H9 (cell line): ENCODE data around the gene NCKAP5L. TPM values are rescaled to one million over a fixed set of nuclear protein-coding genes. Genes with fewer than 3 reads are reported as not detected.

Source experiments
- DNase-seq: peaks from one replicate; pipeline ENCODE4 v3.0.0-alpha.2; 2017
- H2AFZ ChIP-seq: one replicate; pipeline ENCODE4 v1.6.1; 2013; ENCODE audit warnings: mild to moderate bottlenecking, low read length, control low read depth, moderate library complexity
- H2AK5ac ChIP-seq: 2 replicates; pipeline ENCODE4 v1.6.1; 2013; ENCODE audit warnings: low read length, control low read depth, mixed read lengths; ENCODE audit not compliant: insufficient read length
- H2BK120ac ChIP-seq: one replicate; pipeline ENCODE4 v1.6.1; 2013; ENCODE audit warnings: low read depth, mild to moderate bottlenecking, low read length, control low read depth, inconsistent platforms; ENCODE audit not compliant: poor library complexity, severe bottlenecking
- H2BK12ac ChIP-seq: 2 replicates; pipeline ENCODE4 v1.6.1; 2013; ENCODE audit warnings: low read length, control low read depth, mixed read lengths, low read depth; ENCODE audit not compliant: insufficient read length
- H2BK15ac ChIP-seq: 2 replicates; pipeline ENCODE4 v1.6.1; 2013; ENCODE audit warnings: low read depth, low read length, control low read depth
- H2BK20ac ChIP-seq: one replicate; pipeline ENCODE4 v1.6.1; 2013; ENCODE audit warnings: low read depth, mild to moderate bottlenecking, low read length, control low read depth, inconsistent platforms; ENCODE audit not compliant: poor library complexity, severe bottlenecking
- H2BK5ac ChIP-seq: 2 replicates; pipeline ENCODE4 v1.6.1; 2013; ENCODE audit warnings: low read length, control low read depth, mixed read lengths; ENCODE audit not compliant: insufficient read length
- H3K14ac ChIP-seq: 2 replicates; pipeline ENCODE4 v1.6.1; 2013; ENCODE audit warnings: low read length, control low read depth; ENCODE audit not compliant: insufficient read depth
- H3K18ac ChIP-seq: 2 replicates; pipeline ENCODE4 v1.6.1; 2013; ENCODE audit warnings: low read depth, mild to moderate bottlenecking, mixed read lengths, low read length, control low read depth; ENCODE audit not compliant: insufficient read length
- H3K23ac ChIP-seq: 2 replicates; pipeline ENCODE4 v1.6.1; 2013; ENCODE audit warnings: low read length, control low read depth, mixed read lengths, low read depth; ENCODE audit not compliant: insufficient read length
- H3K23me2 ChIP-seq: 2 replicates; pipeline ENCODE4 v1.6.1; 2013; ENCODE audit warnings: low read depth, mild to moderate bottlenecking, mixed read lengths, low read length, control low read depth; ENCODE audit not compliant: insufficient read length, poor library complexity, severe bottlenecking
- H3K27ac ChIP-seq: 2 replicates; pipeline ENCODE4 v1.5.1; 2013; ENCODE audit warnings: low read length, control low read depth, mixed read lengths, low read depth; ENCODE audit not compliant: insufficient read length
- H3K27me3 ChIP-seq: 2 replicates; pipeline ENCODE4 v1.6.1; 2013; ENCODE audit warnings: low read length, control low read depth, inconsistent platforms; ENCODE audit not compliant: insufficient read depth
- H3K4ac ChIP-seq: 2 replicates; pipeline ENCODE4 v1.6.1; 2013; ENCODE audit warnings: low read depth, mild to moderate bottlenecking, control low read depth, inconsistent platforms, low read length, moderate library complexity
- H3K4me1 ChIP-seq: 2 replicates; pipeline ENCODE4 v1.6.1; 2013; ENCODE audit warnings: low read length, control low read depth, inconsistent platforms; ENCODE audit not compliant: insufficient read depth
- H3K4me2 ChIP-seq: 2 replicates; pipeline ENCODE4 v1.6.1; 2013; ENCODE audit warnings: low read length, control low read depth, mixed read lengths; ENCODE audit not compliant: insufficient read length, insufficient read depth
- H3K56ac ChIP-seq: 2 replicates; pipeline ENCODE4 v1.6.1; 2013; ENCODE audit warnings: low read depth, mild to moderate bottlenecking, mixed read lengths, low read length, control low read depth; ENCODE audit not compliant: insufficient read length
- H3K79me1 ChIP-seq: 2 replicates; pipeline ENCODE4 v1.6.1; 2013; ENCODE audit warnings: low read depth, mild to moderate bottlenecking, moderate library complexity, low read length, control low read depth, inconsistent platforms; ENCODE audit not compliant: insufficient read depth, poor library complexity, severe bottlenecking
- H3K79me2 ChIP-seq: 2 replicates; pipeline ENCODE4 v1.6.1; 2013; ENCODE audit warnings: low read length, control low read depth, inconsistent platforms; ENCODE audit not compliant: insufficient read depth
- H3K9ac ChIP-seq: 2 replicates; pipeline ENCODE4 v1.6.1; 2013; ENCODE audit warnings: low read length, control low read depth, mixed read lengths; ENCODE audit not compliant: insufficient read length; ENCODE audit errors: extremely low read depth
- H3K9me3 ChIP-seq: one replicate; pipeline ENCODE4 v1.6.1; 2013; ENCODE audit warnings: low read depth, low read length, inconsistent platforms; ENCODE audit not compliant: control insufficient read depth
- H3T11ph ChIP-seq: one replicate; pipeline ENCODE4 v1.6.1; 2013; ENCODE audit warnings: mild to moderate bottlenecking, low read length, control low read depth, inconsistent platforms
- H4K20me1 ChIP-seq: one replicate; pipeline ENCODE4 v1.6.1; 2013; ENCODE audit not compliant: control insufficient read depth, insufficient read length, insufficient read depth
- H4K5ac ChIP-seq: 2 replicates; pipeline ENCODE4 v1.6.1; 2013; ENCODE audit warnings: low read depth, mild to moderate bottlenecking, mixed read lengths, low read length, control low read depth; ENCODE audit not compliant: insufficient read length
- H4K8ac ChIP-seq: replicated peaks from 2 replicates; pipeline ENCODE4 v1.6.1; 2013; ENCODE audit warnings: low read length, control low read depth, mixed read lengths, low read depth; ENCODE audit not compliant: insufficient read length
- H4K91ac ChIP-seq: 2 replicates; pipeline ENCODE4 v1.6.1; 2013; ENCODE audit warnings: low read depth, mild to moderate bottlenecking, moderate library complexity, mixed read lengths, low read length, control low read depth; ENCODE audit not compliant: insufficient read length
- H3K27ac Mint-ChIP-seq, 3 experiments: 2 replicates in 2 of 3; 3 replicates in 1 of 3; pipeline ENCODE4 v1.8.0; 2020 to 2021; ENCODE audit warnings: mixed read lengths in 3 of 3, mild to moderate bottlenecking in 1 of 3, moderate library complexity in 1 of 3
- H3K27me3 Mint-ChIP-seq: 2 replicates; pipeline ENCODE4 v1.8.0; 2021; ENCODE audit warnings: low read depth, mild to moderate bottlenecking, moderate library complexity, mixed read lengths
- H3K36me3 Mint-ChIP-seq, 3 experiments: 2 replicates in 2 of 3; 3 replicates in 1 of 3; pipeline ENCODE4 v1.8.0; 2020 to 2021; ENCODE audit warnings: low read depth in 3 of 3, mixed read lengths in 3 of 3; ENCODE audit not compliant: insufficient read depth in 1 of 3
- H3K4me1 Mint-ChIP-seq, 2 experiments: 2 replicates each; pipeline ENCODE4 v1.8.0; 2020; ENCODE audit warnings: mixed read lengths in 2 of 2
- H3K4me3 Mint-ChIP-seq, 2 experiments: 2 replicates in 1 of 2; 3 replicates in 1 of 2; pipeline ENCODE4 v1.8.0; 2020 to 2021; ENCODE audit warnings: mild to moderate bottlenecking in 2 of 2, mixed read lengths in 2 of 2, moderate library complexity in 1 of 2
- H3K9me3 Mint-ChIP-seq, 2 experiments: 2 replicates in 1 of 2; 3 replicates in 1 of 2; pipeline ENCODE4 v1.8.0; 2020; ENCODE audit warnings: mild to moderate bottlenecking in 2 of 2, mixed read lengths in 2 of 2, moderate library complexity in 1 of 2
- CTCF ChIP-seq: fragments of 200-600 bp; sonication (generic); conservative IDR thresholded peaks from 3 replicates; pipeline ENCODE4 v1.8.0; 2021; ENCODE audit warnings: antibody characterized with exemption, mild to moderate bottlenecking
- WGBS: extraction: QIAGEN DNeasy Blood & Tissue Kit; methylation state at CpG from one replicate; pipeline ENCODE4 v1.1.7; 2013; ENCODE audit warnings: missing lambda C conversion rate, low lambda C conversion rate, mixed read lengths; ENCODE audit not compliant: insufficient read length; ENCODE audit errors: extremely low coverage; 5-methylcytosine and 5-hydroxymethylcytosine counted together
- total RNA-seq: library from RNA; stranded (reverse); gene quantifications from 2 replicates; pipeline ENCODE4 v1.2.1, GENCODE V29; 2021

The NCKAP5L gene
- total RNA-seq, 1 experiment from 2014 or later, result 27.7 TPM

DNA sequence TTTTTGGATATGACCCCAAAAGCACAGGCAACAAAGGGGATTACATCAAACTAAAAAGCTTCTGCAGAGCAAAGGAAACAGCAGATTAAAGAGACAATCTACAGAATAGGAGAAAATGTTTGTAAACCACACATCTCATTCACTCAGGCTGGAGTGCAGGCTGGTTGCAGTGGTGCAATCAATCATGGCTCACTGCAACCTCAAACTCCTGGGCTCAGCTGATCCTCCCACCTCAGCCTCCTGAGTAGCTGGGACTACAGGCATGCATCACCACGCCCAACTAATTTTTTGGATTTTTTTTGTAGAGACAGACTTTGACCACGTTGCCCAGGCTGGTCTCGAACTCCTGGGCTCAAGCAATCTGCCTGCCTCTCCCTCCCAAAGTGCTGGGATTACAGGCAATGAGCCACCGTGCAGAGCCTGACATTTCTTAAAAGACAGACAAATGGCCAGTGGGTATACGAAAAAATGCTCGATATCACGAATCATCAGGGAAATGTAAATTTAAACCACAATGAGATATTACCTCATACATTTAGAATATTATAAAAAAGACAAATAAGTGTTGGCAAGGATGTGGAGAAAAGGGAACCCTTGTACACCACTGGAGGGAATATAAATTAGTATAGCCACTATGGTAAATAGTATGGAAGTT lies 9.8 kb downstream of the NCKAP5L start:
- no peaks in the 10 kb centered on the region; the same call in 1 of the 2 replicates for H3K4me1 ChIP-seq
- no peak overlapping the region for H3K4ac ChIP-seq
- DNase-seq, result no peak
- H3K36me3 Mint-ChIP-seq, result peaks cover 10 to 26% (median 20%) of the 10 kb centered on the region in 3 experiments
- no peak overlapping the region for H2AFZ ChIP-seq
- H3K79me2 ChIP-seq, result peaks cover 1% of the 10 kb centered on the region; the same call in 1 of the 2 replicates
- H3K27ac Mint-ChIP-seq, result peak overlapping the region in 1 of 3 experiments; percentile 51; a peak in 1 of 7 replicates
- H3K27me3 Mint-ChIP-seq, result no peaks in the 10 kb centered on the region
- H4K5ac ChIP-seq, result no peak overlapping the region
- H2AK5ac ChIP-seq, result no peak overlapping the region
- H3K18ac ChIP-seq, result no peak overlapping the region
- H4K91ac ChIP-seq, result no peak overlapping the region
- H3K79me1 ChIP-seq, result no peaks in the 10 kb centered on the region
- H3K9me3 Mint-ChIP-seq, result no peaks in the 10 kb centered on the region
- no peak overlapping the region for H3K14ac ChIP-seq
- peaks cover 12 to 28% of the 10 kb centered on the region in 2 experiments for H3K4me1 Mint-ChIP-seq
- H3K56ac ChIP-seq, result no peak overlapping the region
- no peak overlapping the region for H2BK5ac ChIP-seq
- no peak overlapping the region for H3K4me2 ChIP-seq
- no peak overlapping the region for H2BK15ac ChIP-seq
- TF ChIP-seq CTCF, result no peak
- no peak overlapping the region for H3K23ac ChIP-seq
- H2BK12ac ChIP-seq, result no peak overlapping the region
- H4K8ac ChIP-seq, result no peak overlapping the region
- no peak overlapping the region for H3K4me3 Mint-ChIP-seq
- no peak overlapping the region for H3T11ph ChIP-seq
- no peaks in the 10 kb centered on the region for H3K23me2 ChIP-seq
- WGBS, result no CpG with 5 or more reads among the region's 7 CpGs
- no peak overlapping the region for H2BK120ac ChIP-seq
- H3K27me3 ChIP-seq, result no peaks in the 10 kb centered on the region
- no peak overlapping the region for H2BK20ac ChIP-seq
- no peak overlapping the region for H3K27ac ChIP-seq
- H4K20me1 ChIP-seq, result no peaks in the 10 kb centered on the region
- no peaks in the 10 kb centered on the region for H3K9me3 ChIP-seq
- no peak overlapping the region for H3K9ac ChIP-seq
